Testis (tissue), 2 donors: ENCODE data around the gene WNK2.

Experiments used
- POLR2A ChIP-seq: fragments of 450-650 bp; IDR thresholded peaks from one replicate; pipeline ENCODE4 v1.6.1; 2017; ENCODE audit warnings: antibody characterized with exemption, mild to moderate bottlenecking, moderate library complexity
- TF ChIP-seq, protein P1 (sequence below), 3 experiments: fragments of 450-650 bp in 2 of 3; fragments of 200-600 bp in 1 of 3; sonication (generic) in 1 of 3; IDR thresholded peaks; one replicate each; pipeline ENCODE4 v1.5.1; 2016 to 2019; ENCODE audit warnings: antibody characterized with exemption in 3 of 3, mild to moderate bottlenecking in 2 of 3, moderate library complexity in 1 of 3

DNA sequence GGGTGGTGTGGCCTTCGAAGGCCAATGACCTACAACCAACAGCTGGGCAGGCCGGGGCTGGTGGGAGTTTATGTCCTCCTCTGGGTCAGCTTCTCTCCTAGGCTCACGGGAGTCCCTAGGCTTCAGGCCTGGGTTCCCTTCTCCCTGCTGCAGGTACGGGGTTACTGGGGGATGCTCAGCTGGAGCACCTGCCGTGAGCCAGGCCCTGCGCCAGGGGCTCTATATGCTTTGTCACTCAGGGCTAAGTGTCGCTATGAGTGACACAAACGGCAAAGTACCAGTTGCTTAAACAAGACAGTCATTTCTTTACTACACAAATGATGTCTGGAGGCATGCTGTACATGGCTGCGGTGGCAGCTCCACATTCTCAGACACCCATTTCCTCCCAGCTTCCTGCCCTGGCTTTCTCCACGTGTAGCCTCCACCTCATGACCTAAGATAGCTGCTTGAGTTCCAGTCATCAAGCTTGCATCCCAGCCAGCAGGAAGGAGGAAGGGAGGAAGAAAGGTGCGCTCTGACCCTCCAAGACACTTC, 27.4 kb upstream of the WNK2 start:
- TF ChIP-seq, protein P1, sequence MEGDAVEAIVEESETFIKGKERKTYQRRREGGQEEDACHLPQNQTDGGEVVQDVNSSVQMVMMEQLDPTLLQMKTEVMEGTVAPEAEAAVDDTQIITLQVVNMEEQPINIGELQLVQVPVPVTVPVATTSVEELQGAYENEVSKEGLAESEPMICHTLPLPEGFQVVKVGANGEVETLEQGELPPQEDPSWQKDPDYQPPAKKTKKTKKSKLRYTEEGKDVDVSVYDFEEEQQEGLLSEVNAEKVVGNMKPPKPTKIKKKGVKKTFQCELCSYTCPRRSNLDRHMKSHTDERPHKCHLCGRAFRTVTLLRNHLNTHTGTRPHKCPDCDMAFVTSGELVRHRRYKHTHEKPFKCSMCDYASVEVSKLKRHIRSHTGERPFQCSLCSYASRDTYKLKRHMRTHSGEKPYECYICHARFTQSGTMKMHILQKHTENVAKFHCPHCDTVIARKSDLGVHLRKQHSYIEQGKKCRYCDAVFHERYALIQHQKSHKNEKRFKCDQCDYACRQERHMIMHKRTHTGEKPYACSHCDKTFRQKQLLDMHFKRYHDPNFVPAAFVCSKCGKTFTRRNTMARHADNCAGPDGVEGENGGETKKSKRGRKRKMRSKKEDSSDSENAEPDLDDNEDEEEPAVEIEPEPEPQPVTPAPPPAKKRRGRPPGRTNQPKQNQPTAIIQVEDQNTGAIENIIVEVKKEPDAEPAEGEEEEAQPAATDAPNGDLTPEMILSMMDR (IDR thresholded peaks at IDR 0.05), result no peak
- TF ChIP-seq POLR2A, result no peak
